ENCODE measurements around the gene KCNJ1.

DNA sequence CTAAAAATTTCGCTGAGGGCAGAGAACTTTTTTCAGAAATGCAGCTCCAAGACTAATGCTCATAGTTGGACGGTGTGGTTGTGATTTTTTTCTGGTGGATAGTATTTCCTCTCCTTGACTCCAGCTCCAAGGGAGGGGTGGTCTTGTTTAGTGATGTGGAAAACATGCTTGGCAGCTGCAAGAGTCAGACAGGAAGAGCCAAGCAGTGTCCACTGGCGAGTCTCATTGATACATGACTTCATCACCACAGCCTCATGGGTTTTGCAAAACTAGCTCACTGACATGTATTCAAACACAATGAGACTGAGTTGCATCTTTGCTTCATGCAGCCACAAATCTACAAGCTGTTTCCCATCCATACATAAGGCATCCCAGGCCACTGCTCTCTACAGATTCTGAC is 7.3 kb upstream of the KCNJ1 start:
- TF ChIP-seq, protein P1, sequence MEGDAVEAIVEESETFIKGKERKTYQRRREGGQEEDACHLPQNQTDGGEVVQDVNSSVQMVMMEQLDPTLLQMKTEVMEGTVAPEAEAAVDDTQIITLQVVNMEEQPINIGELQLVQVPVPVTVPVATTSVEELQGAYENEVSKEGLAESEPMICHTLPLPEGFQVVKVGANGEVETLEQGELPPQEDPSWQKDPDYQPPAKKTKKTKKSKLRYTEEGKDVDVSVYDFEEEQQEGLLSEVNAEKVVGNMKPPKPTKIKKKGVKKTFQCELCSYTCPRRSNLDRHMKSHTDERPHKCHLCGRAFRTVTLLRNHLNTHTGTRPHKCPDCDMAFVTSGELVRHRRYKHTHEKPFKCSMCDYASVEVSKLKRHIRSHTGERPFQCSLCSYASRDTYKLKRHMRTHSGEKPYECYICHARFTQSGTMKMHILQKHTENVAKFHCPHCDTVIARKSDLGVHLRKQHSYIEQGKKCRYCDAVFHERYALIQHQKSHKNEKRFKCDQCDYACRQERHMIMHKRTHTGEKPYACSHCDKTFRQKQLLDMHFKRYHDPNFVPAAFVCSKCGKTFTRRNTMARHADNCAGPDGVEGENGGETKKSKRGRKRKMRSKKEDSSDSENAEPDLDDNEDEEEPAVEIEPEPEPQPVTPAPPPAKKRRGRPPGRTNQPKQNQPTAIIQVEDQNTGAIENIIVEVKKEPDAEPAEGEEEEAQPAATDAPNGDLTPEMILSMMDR (IDR thresholded peaks at IDR 0.05), result no peak
- no peak for TF ChIP-seq POLR2A (IDR thresholded peaks at IDR 0.05)
